Right lobe of liver (tissue), 6 donors: ENCODE results near the gene PSMB11. TPM values are rescaled to one million over a fixed set of nuclear protein-coding genes. Genes with fewer than 3 reads are reported as not detected.

ENCODE experiments used
- ATAC-seq, 4 donors: fragments of 200-7000 bp; cut with Tn5 transposase; one replicate each; pipeline ENCODE4 v1.9.1; 2020; ENCODE audit warnings: mild to moderate bottlenecking in 4 of 4, moderate library complexity in 4 of 4
- DNase-seq, 3 donors: peaks; one replicate each; pipeline ENCODE4 v3.0.0-alpha.2; 2020
- H3K27ac ChIP-seq, 3 donors: fragments of 200-600 bp; one replicate each; pipeline ENCODE4 v1.8.0; 2022
- H3K27me3 ChIP-seq, 2 donors: fragments of 200-600 bp; one replicate each; pipeline ENCODE4 v1.8.0; 2022
- H3K36me3 ChIP-seq, 4 donors: fragments of 200-600 bp; sonication (generic) in 1 of 4; one replicate each; pipeline versions ENCODE4 v1.5.1 to v1.8.0; 2017 to 2022; ENCODE audit warnings: control low read depth in 1 of 4
- H3K4me1 ChIP-seq, 4 donors: fragments of 200-600 bp; sonication (generic) in 1 of 4; one replicate each; pipeline versions ENCODE4 v1.5.1 to v1.8.0; 2017 to 2022; ENCODE audit warnings: control low read depth in 1 of 4
- H3K4me3 ChIP-seq, 3 donors: fragments of 200-600 bp; one replicate each; pipeline ENCODE4 v1.8.0; 2022
- H3K9me3 ChIP-seq, 4 donors: fragments of 200-600 bp; sonication (generic) in 1 of 4; one replicate each; pipeline versions ENCODE4 v1.5.1 to v1.8.0; 2017 to 2022; ENCODE audit warnings: control low read depth in 1 of 4
- POLR2A ChIP-seq: fragments of 450-650 bp; IDR thresholded peaks from one replicate; pipeline ENCODE4 v1.6.1; 2017; ENCODE audit warnings: antibody characterized with exemption, mild to moderate bottlenecking
- WGBS: methylation state at CpG from one replicate; pipeline ENCODE4 v1.1.6; 2018; ENCODE audit warnings: low coverage, low lambda C conversion rate; ENCODE audit not compliant: insufficient coverage; ENCODE audit errors: missing lambda C conversion rate; 5-methylcytosine and 5-hydroxymethylcytosine counted together
- intact Hi-C, 2 donors: fragments of 100-400 bp; cut with DNase I; formaldehyde crosslinking; loops; one replicate each; pipeline versions ENCODE4 v1.11.2 to v1.14.1; 2022
- total RNA-seq, 6 experiments: library from RNA; depleted of rRNA in 2 of 6; stranded (reverse); fragments of >200 nt in 2 of 6; fragmentation: NEBNext Ultra II Directional in 3 of 6; extraction: Animal tissue kit (Norgen Biotek cat#: 25700) in 3 of 6; gene quantifications; one replicate each; pipeline versions ENCODE4 v1.1.0 to v1.2.4, GENCODE V29; 2016 to 2023
- TF ChIP-seq, protein P1 (sequence below), 4 donors: fragments of 200-600 bp in 3 of 4; fragments of 450-650 bp in 1 of 4; IDR thresholded peaks; one replicate each; pipeline versions ENCODE4 v1.5.1 to v1.8.0; 2016 to 2022; ENCODE audit warnings: antibody characterized with exemption in 4 of 4, mild to moderate bottlenecking in 2 of 4
- donor health status: DM: no; HTN: yes; CAD: no.
- donor health status: DM: no; HTN: no; CAD: no.
- donor health status: DM: no; HTN: no; CAD: no.
- donor health status: DM: no; HTN: yes; CAD: no.
- donor health status: DM: no; HTN: yes; CAD: no.

Gene PSMB11
- total RNA-seq, 6 experiments from 2014 or later = not detected

GRCh38 chr14:23040100-23040499 is 1.9 kb upstream of the PSMB11 start:
- 93% methylated on average over 4 of the region's 4 CpGs for WGBS
- Histone ChIP-seq H3K36me3 (no peaks in the 10 kb centered on the region), H3K4me3 (no peak overlapping the region), H3K27ac (no peak overlapping the region), H3K4me1 (peaks cover 0 to 6% (median 0%) of the 10 kb centered on the region in 4 donors), H3K9me3 (no peaks in the 10 kb centered on the region), H3K27me3 (no peaks in the 10 kb centered on the region)
- no peak for ATAC-seq
- intact Hi-C loops = no loop called here
- TF ChIP-seq, protein P1, sequence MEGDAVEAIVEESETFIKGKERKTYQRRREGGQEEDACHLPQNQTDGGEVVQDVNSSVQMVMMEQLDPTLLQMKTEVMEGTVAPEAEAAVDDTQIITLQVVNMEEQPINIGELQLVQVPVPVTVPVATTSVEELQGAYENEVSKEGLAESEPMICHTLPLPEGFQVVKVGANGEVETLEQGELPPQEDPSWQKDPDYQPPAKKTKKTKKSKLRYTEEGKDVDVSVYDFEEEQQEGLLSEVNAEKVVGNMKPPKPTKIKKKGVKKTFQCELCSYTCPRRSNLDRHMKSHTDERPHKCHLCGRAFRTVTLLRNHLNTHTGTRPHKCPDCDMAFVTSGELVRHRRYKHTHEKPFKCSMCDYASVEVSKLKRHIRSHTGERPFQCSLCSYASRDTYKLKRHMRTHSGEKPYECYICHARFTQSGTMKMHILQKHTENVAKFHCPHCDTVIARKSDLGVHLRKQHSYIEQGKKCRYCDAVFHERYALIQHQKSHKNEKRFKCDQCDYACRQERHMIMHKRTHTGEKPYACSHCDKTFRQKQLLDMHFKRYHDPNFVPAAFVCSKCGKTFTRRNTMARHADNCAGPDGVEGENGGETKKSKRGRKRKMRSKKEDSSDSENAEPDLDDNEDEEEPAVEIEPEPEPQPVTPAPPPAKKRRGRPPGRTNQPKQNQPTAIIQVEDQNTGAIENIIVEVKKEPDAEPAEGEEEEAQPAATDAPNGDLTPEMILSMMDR (IDR thresholded peaks at IDR 0.05) = no peak
- no peak for TF ChIP-seq POLR2A
- no peak for DNase-seq

DNA sequence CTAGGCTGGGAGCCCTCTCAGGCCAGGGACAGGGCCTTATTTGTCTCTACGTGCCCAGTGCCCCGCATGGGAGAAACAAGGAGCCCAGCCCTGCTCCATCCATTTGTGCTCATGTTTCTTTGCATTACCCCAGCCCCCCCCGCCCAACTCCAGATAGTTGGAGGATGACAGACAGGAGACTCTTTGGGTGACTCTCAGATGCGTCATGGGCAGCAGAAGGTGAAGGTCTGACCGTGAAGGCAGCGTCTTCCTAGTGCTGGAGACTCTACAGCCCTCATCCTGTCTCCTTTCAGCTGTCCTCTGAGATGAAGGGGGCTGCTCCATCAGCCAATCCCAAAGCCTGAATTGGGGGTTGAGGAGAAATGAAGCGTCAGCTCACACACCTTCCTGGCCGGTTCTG is 283 bp upstream of the PSMB11 start:
- 100% methylated on average over 2 of the region's 8 CpGs for WGBS
- intact Hi-C loops = no loop called here
- no peak for ATAC-seq

GRCh38 chr14:23043145-23043544 is 1.1 kb downstream of the PSMB11 start:
- Histone ChIP-seq H3K9me3 (no peaks in the 10 kb centered on the region), H3K27me3 (no peaks in the 10 kb centered on the region), H3K4me3 (no peak overlapping the region), H3K36me3 (no peaks in the 10 kb centered on the region), H3K4me1 (no peaks in the 10 kb centered on the region), H3K27ac (no peak overlapping the region)
- WGBS = 68% methylated on average over 4 of the region's 6 CpGs
- no peak for TF ChIP-seq POLR2A
- TF ChIP-seq, protein P1 (IDR thresholded peaks at IDR 0.05) = no peak
- intact Hi-C loops = no loop called here
- DNase-seq = no peak
- no peak for ATAC-seq

More for the DNA sequence above, 283 bp upstream of the PSMB11 start:
- H3K36me3 ChIP-seq = no peaks in the 10 kb centered on the region
- TF ChIP-seq, protein P1 (IDR thresholded peaks at IDR 0.05) = no peak
- no peak for TF ChIP-seq POLR2A
- no peaks in the 10 kb centered on the region for H3K27me3 ChIP-seq
- H3K9me3 ChIP-seq = no peaks in the 10 kb centered on the region
- no peaks in the 10 kb centered on the region for H3K4me1 ChIP-seq
- H3K27ac ChIP-seq = no peak overlapping the region
- no peak overlapping the region for H3K4me3 ChIP-seq
- DNase-seq = no peak

GRCh38 chr14:23043754-23044153 is 1.7 kb downstream of the PSMB11 start:
- TF ChIP-seq POLR2A = no peak
- TF ChIP-seq, protein P1 (IDR thresholded peaks at IDR 0.05) = no peak
- no peak for DNase-seq
- no peaks in the 10 kb centered on the region for H3K27me3 ChIP-seq
- H3K36me3 ChIP-seq = no peaks in the 10 kb centered on the region
- H3K4me3 ChIP-seq = no peak overlapping the region
- 93% methylated on average over 2 of the region's 3 CpGs for WGBS
- intact Hi-C loops = no loop called here
- no peak overlapping the region for H3K27ac ChIP-seq
- no peak for ATAC-seq
- H3K4me1 ChIP-seq = no peaks in the 10 kb centered on the region
- no peaks in the 10 kb centered on the region for H3K9me3 ChIP-seq

DNA sequence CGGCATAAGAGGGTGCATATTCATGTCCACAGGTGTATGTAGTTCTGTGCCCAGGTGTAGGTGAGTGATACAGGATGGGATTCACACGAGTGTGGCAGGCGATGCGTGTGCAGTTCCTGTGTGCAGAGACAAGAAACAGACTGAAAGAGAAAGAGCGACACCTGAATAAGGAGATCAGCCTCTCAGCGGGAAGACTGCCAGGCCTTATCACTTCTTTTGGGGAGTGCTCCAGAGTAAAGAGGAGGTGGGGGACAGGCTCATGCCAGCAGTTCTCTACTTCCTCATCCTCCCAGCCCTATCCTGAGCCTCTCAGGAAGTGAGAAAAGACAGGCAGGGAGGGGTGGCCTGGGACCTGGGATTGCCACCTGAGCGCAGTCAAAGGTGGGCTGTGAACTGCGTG is 2.8 kb downstream of the PSMB11 start:
- no peak overlapping the region for H3K27ac ChIP-seq
- DNase-seq = no peak

More for the DNA sequence above, 2.8 kb downstream of the PSMB11 start:
- TF ChIP-seq, protein P1 (IDR thresholded peaks at IDR 0.05) = no peak
- TF ChIP-seq POLR2A = no peak
- H3K9me3 ChIP-seq = no peaks in the 10 kb centered on the region
- H3K27me3 ChIP-seq = no peaks in the 10 kb centered on the region
- intact Hi-C loops = no loop called here
- 75% methylated on average over 6 of the region's 8 CpGs for WGBS
- H3K4me1 ChIP-seq = no peaks in the 10 kb centered on the region
- no peak overlapping the region for H3K4me3 ChIP-seq
- no peaks in the 10 kb centered on the region for H3K36me3 ChIP-seq
- ATAC-seq = no peak
